Measurements from ENCODE around the gene FGF16.

GRCh38 chrX:77422891-77423648 is 24.1 kb upstream of the FGF16 start:
- TF ChIP-seq POLR2A (IDR thresholded peaks at IDR 0.05) (no peak), CTCF (IDR thresholded peaks at IDR 0.05) (no peak)

Data from testis (tissue), 2 donors.